Smooth muscle cell (in vitro differentiated cells): Measurements from ENCODE around the gene ZBTB21. TPM values are rescaled to one million over a fixed set of nuclear protein-coding genes. Genes with fewer than 3 reads are reported as not detected.

Source experiments
- DNase-seq: peaks from one replicate; lab custom pipeline; 2025; ENCODE audit not compliant: unreplicated experiment; lab: John Stamatoyannopoulos, UW
- H2AFZ ChIP-seq: fragments of 200-600 bp; sonication (generic); 2 replicates; pipeline ENCODE4 v1.6.0; 2016; ENCODE audit warnings: antibody characterized with exemption, low read depth, mild to moderate bottlenecking
- H3F3A ChIP-seq: fragments of 200-600 bp; sonication (generic); 2 replicates; pipeline ENCODE4 v1.6.0; 2017; ENCODE audit warnings: antibody characterized with exemption, low read depth
- H3K27ac ChIP-seq: fragments of 200-600 bp; sonication (generic); 2 replicates; pipeline ENCODE4 v1.5.1; 2016; ENCODE audit warnings: low read depth, mild to moderate bottlenecking
- H3K27me3 ChIP-seq: fragments of 200-600 bp; sonication (generic); 2 replicates; pipeline ENCODE4 v1.6.1; 2016; ENCODE audit warnings: low read depth, mild to moderate bottlenecking
- H3K36me3 ChIP-seq: fragments of 200-600 bp; sonication (generic); 2 replicates; pipeline ENCODE4 v1.5.1; 2016; ENCODE audit warnings: low read depth
- H3K4me1 ChIP-seq: fragments of 200-600 bp; sonication (generic); 2 replicates; pipeline ENCODE4 v1.5.1; 2016; ENCODE audit warnings: low read depth
- H3K4me2 ChIP-seq: fragments of 200-600 bp; sonication (generic); 2 replicates; pipeline ENCODE4 v1.6.0; 2016; ENCODE audit warnings: mild to moderate bottlenecking
- H3K4me3 ChIP-seq: fragments of 200-600 bp; sonication (generic); 2 replicates; pipeline ENCODE4 v1.5.1; 2016; ENCODE audit warnings: mild to moderate bottlenecking
- H3K79me2 ChIP-seq: fragments of 200-600 bp; sonication (generic); 2 replicates; pipeline ENCODE4 v1.6.0; 2016; ENCODE audit warnings: low read depth, mild to moderate bottlenecking
- H3K9ac ChIP-seq: fragments of 200-600 bp; sonication (generic); 2 replicates; pipeline ENCODE4 v1.6.0; 2016; ENCODE audit warnings: low read depth
- H3K9me3 ChIP-seq: fragments of 200-600 bp; sonication (generic); replicated peaks from 2 replicates; pipeline ENCODE4 v1.5.1; 2016; ENCODE audit warnings: low read depth
- H4K20me1 ChIP-seq: fragments of 200-600 bp; sonication (generic); 2 replicates; pipeline ENCODE4 v1.6.0; 2016; ENCODE audit warnings: low read depth
- whole genome bisulfite sequencing: methylation state at CpG from one replicate; pipeline ENCODE4 v1.1.7; 2016; ENCODE audit warnings: low lambda C conversion rate; 5-methylcytosine and 5-hydroxymethylcytosine counted together
- polyA plus RNA-seq: library from polyadenylated mRNA; unstranded; fragments of >200 nt; fragmentation: Nextera tagmentation; extraction: Ambion mirVana; gene quantifications from 2 replicates; pipeline ENCODE4 v1.2.1, GENCODE V29; 2016
- total RNA-seq: library from RNA; depleted of rRNA; stranded (reverse); fragments of >200 nt; gene quantifications from 2 replicates; pipeline ENCODE4 v1.2.3, GENCODE V29; 2014
- TF ChIP-seq, protein P1 (sequence below): fragments of 200-600 bp; sonication (generic); IDR thresholded peaks from 2 replicates; pipeline ENCODE4 v1.5.1; 2017; ENCODE audit warnings: borderline replicate concordance, mild to moderate bottlenecking, antibody characterized with exemption; ENCODE audit not compliant: insufficient read depth, poor library complexity, severe bottlenecking

ZBTB21 gene
- total and polyA plus RNA-seq, 2 experiments from 2014 or later, result 6.2 to 24.1 TPM

- Histone ChIP-seq H2AFZ (no peak overlapping the region), H3K4me2 (no peak overlapping the region), H3K4me1 (no peaks in the 10 kb centered on the region), H3K36me3 (no peaks in the 10 kb centered on the region), H3K9me3 (no peaks in the 10 kb centered on the region), H3K27ac (no peak overlapping the region), H3F3A (no peaks in the 10 kb centered on the region), H3K4me3 (no peak overlapping the region), H3K9ac (no peak overlapping the region), H4K20me1 (no peaks in the 10 kb centered on the region), H3K27me3 (no peaks in the 10 kb centered on the region), H3K79me2 (no peaks in the 10 kb centered on the region)
- no peak for DNase-seq
- 96% methylated on average over 4 of the region's 4 CpGs for WGBS
- TF ChIP-seq, protein P1, sequence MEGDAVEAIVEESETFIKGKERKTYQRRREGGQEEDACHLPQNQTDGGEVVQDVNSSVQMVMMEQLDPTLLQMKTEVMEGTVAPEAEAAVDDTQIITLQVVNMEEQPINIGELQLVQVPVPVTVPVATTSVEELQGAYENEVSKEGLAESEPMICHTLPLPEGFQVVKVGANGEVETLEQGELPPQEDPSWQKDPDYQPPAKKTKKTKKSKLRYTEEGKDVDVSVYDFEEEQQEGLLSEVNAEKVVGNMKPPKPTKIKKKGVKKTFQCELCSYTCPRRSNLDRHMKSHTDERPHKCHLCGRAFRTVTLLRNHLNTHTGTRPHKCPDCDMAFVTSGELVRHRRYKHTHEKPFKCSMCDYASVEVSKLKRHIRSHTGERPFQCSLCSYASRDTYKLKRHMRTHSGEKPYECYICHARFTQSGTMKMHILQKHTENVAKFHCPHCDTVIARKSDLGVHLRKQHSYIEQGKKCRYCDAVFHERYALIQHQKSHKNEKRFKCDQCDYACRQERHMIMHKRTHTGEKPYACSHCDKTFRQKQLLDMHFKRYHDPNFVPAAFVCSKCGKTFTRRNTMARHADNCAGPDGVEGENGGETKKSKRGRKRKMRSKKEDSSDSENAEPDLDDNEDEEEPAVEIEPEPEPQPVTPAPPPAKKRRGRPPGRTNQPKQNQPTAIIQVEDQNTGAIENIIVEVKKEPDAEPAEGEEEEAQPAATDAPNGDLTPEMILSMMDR, result no peak
These were observed 21.7 kb upstream of the ZBTB21 start for GRCh38 chr21:42031816-42032215.

DNA sequence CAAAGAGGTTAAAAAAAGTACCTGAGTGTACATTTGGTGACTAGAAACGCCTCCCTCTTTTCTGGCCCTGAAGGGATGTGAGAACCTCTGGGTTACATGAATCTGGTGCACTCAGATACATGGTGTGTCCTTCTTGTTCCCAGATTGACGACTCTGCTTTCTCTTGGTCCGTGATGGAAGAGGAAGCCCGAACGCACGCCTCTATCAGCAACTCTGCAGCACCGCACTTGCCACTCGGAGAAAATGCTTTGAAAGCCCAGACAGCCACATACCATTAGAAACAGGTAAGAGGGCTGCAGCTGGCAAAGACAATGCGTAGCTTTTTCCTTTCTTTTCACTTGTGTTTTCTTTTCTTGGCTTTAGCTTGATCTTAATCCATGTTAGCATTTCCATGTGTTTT lies 21.1 kb upstream of the ZBTB21 start:
- Histone ChIP-seq H3F3A (no peaks in the 10 kb centered on the region), H3K36me3 (no peaks in the 10 kb centered on the region), H3K27ac (no peak overlapping the region), H4K20me1 (no peaks in the 10 kb centered on the region), H3K27me3 (no peaks in the 10 kb centered on the region), H3K79me2 (no peaks in the 10 kb centered on the region), H3K4me1 (no peaks in the 10 kb centered on the region), H2AFZ (no peak overlapping the region), H3K9ac (no peak overlapping the region), H3K9me3 (no peaks in the 10 kb centered on the region), H3K4me3 (no peak overlapping the region), H3K4me2 (no peak overlapping the region)
- 96% methylated on average over 9 of the region's 9 CpGs for WGBS
- TF ChIP-seq, protein P1, result no peak
- no peak for DNase-seq

- H3K4me1 ChIP-seq, result no peaks in the 10 kb centered on the region
- H4K20me1 ChIP-seq, result no peaks in the 10 kb centered on the region
- TF ChIP-seq, protein P1, result no peak
- H3K79me2 ChIP-seq, result no peaks in the 10 kb centered on the region
- no peaks in the 10 kb centered on the region for H3K36me3 ChIP-seq
- no peak overlapping the region for H2AFZ ChIP-seq
- no peaks in the 10 kb centered on the region for H3F3A ChIP-seq
- H3K27ac ChIP-seq, result no peak overlapping the region
- H3K27me3 ChIP-seq, result no peaks in the 10 kb centered on the region
- no peaks in the 10 kb centered on the region for H3K9me3 ChIP-seq
- H3K4me2 ChIP-seq, result no peak overlapping the region
- H3K4me3 ChIP-seq, result no peak overlapping the region
- no peak overlapping the region for H3K9ac ChIP-seq
- 87% methylated on average over 4 of the region's 4 CpGs for WGBS
- DNase-seq, result no peak
These were observed 20.2 kb upstream of the ZBTB21 start for GRCh38 chr21:42030311-42030710.

DNA sequence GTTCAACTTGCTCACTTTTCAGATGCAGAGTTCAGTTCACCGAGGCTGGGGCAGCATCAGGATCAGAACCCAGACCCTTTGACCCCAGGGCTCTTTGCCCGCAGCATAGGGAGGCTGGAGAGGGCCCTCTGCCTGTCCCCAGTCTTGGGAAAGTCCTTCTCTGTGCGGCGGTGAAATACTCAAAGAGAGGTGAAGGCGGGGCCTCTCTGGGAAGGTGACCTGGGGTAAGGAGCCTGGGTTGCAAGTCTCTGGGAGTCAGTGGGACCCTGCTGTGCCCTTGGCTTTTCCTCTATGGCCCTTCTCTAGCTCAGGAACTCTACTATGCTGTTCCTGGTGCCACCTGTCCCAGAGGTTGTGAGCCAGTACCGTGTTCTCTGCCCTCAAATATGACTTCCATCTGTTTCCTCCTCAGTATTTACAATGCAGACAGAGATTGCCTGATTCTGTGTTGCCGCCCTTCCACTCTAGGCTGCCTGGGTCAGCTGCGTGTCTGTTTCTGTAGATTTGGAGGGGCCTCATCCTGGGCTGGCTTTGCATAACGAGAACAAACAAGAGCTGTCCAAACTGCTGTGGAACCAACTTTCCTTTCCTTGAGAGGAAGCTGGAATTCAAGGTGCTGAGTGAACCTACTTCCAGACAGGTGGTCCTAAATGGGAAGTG lies 18.7 kb upstream of the ZBTB21 start:
- Histone ChIP-seq H3K4me1 (no peaks in the 10 kb centered on the region), H3K79me2 (no peaks in the 10 kb centered on the region), H3K27me3 (no peaks in the 10 kb centered on the region), H3K27ac (no peak overlapping the region), H3K36me3 (no peaks in the 10 kb centered on the region), H2AFZ (no peak overlapping the region), H3K4me2 (no peak overlapping the region), H3K9ac (no peak overlapping the region), H3K9me3 (no peaks in the 10 kb centered on the region), H3K4me3 (no peak overlapping the region), H3F3A (no peaks in the 10 kb centered on the region), H4K20me1 (no peaks in the 10 kb centered on the region)
- WGBS, result 81% methylated on average over 9 of the region's 9 CpGs
- TF ChIP-seq, protein P1, result no peak
- DNase-seq, result no peak
